Choroid plexus epithelial cell (primary cell): Measurements from ENCODE around the gene PDZK1IP1.

ENCODE experiments used
- DNase-seq: peaks from one replicate; pipeline ENCODE4 v3.0.0-alpha.2; 2010; ENCODE audit warnings: low read depth
- H3K4me3 ChIP-seq: 2 replicates; pipeline ENCODE4 v1.5.1; 2011; ENCODE audit warnings: low read depth, mild to moderate bottlenecking, control low read depth, low read length, moderate library complexity
- TF ChIP-seq, protein P1 (sequence below): conservative IDR thresholded peaks from 2 replicates; pipeline ENCODE4 v1.5.1; 2011; ENCODE audit warnings: low read depth, mild to moderate bottlenecking, control low read depth, inconsistent platforms, low read length, moderate library complexity

The PDZK1IP1 gene

DNA sequence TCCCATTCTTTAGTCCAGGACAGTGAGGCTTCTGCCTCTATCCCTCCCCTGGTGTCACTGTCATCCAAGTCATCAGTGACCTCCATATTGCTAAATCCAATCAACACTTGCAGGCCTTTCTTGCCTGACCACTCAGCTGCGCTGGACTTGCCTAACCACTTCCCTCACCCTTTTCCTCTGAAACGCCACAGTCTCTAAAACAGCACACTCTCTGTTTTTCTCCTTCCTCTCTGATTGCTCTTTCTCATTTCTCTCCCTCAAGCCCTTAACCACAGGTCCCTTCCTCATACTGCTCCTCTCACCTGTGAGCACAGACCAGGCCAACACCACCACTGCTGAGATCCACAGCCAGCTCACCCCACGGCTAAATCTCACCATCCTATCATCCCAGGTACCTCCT is 24.7 kb upstream of the PDZK1IP1 start:
- TF ChIP-seq, protein P1, sequence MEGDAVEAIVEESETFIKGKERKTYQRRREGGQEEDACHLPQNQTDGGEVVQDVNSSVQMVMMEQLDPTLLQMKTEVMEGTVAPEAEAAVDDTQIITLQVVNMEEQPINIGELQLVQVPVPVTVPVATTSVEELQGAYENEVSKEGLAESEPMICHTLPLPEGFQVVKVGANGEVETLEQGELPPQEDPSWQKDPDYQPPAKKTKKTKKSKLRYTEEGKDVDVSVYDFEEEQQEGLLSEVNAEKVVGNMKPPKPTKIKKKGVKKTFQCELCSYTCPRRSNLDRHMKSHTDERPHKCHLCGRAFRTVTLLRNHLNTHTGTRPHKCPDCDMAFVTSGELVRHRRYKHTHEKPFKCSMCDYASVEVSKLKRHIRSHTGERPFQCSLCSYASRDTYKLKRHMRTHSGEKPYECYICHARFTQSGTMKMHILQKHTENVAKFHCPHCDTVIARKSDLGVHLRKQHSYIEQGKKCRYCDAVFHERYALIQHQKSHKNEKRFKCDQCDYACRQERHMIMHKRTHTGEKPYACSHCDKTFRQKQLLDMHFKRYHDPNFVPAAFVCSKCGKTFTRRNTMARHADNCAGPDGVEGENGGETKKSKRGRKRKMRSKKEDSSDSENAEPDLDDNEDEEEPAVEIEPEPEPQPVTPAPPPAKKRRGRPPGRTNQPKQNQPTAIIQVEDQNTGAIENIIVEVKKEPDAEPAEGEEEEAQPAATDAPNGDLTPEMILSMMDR = no peak
- no peak for DNase-seq
- no peak overlapping the region for H3K4me3 ChIP-seq

DNA sequence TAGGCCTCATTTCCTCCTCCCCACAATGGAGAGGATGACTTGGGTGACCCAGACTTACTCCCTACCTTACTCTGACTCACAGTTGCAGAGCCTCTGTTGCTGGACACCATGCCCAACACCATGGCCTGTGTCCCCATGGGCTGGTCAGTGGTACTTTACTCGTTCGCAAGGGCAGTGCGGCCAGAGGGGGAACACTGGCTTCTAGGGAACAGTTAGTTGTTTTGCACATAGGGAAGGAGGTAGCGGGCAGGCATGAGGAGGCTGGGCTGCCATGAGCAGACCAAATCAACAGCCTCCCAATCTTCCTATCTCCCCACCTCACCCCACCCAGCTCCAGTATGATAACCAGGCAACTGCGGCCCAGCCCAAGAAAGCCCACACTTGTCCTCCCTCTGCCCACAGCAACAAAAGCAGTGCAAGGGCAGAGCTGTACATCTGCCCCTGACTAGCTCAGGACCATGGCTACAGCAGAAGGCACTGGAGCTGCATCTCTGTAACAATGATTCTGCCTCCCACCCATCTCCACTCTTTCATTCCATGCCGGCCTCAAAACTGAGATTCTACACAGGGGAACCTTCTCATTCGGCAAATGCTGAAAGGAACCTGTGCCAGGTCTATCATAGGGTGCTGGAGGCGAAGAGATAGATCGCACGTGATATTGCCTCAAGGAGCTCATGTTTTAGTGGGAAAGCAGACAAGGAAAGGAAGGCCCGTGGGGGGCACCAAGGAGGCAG is 23.6 kb upstream of the PDZK1IP1 start:
- no peak for DNase-seq
- TF ChIP-seq, protein P1 = no peak
- no peak overlapping the region for H3K4me3 ChIP-seq

DNA sequence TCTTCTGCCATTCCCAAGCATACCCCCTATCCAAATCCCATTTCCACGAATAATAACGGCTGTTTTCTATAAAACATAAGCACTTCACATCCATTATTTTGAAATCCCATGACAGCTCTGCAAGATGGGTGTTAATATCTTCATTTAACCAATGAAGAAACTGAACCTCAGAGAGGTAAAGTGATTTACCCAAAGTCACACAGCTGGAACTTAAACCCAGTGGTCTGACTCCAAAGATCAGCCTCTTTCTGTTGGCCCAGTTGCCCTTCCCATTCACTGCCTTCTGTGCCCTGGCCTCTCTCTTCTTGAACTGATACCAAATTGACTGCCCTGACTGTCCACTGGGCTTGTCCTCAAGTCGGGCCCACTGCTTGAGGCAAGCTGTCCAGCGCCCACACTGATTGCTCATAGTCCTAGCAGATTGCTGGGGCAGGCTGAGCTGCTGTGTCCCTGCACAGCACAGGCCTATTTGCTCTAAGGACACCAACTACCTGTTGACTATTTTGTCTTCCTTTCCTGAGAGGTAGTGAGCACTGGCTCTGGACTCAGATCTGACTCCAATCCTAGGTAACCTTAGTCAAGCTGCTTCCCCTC is 22.9 kb upstream of the PDZK1IP1 start:
- TF ChIP-seq, protein P1 = no peak
- DNase-seq = no peak
- H3K4me3 ChIP-seq = no peak overlapping the region

DNA sequence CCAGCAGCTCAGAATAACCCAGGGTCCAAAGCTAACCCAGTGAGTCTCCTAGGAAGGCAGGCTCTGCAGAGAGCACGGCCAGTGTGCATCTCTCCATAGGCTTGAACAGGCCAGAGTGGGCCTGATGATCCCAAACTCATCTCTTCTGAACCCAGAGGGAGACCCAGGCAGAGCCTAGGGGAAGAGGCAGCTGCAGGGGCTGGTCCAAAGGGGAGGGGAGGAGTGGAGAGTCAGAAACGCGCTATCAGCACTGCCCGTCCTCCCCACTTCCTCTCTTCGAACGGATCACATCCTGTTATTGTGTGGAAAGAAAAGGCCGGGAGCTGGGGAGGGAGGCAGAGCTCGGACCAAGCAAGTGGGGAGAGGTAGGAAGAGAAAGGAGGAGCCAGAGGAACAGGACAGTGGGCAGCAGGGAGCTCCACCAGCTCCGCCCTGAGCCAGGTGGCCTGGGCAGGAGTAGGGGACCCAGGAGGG is 22.0 kb upstream of the PDZK1IP1 start:
- TF ChIP-seq, protein P1 = no peak
- H3K4me3 ChIP-seq = no peak overlapping the region
- DNase-seq = peak; percentile 14

DNA sequence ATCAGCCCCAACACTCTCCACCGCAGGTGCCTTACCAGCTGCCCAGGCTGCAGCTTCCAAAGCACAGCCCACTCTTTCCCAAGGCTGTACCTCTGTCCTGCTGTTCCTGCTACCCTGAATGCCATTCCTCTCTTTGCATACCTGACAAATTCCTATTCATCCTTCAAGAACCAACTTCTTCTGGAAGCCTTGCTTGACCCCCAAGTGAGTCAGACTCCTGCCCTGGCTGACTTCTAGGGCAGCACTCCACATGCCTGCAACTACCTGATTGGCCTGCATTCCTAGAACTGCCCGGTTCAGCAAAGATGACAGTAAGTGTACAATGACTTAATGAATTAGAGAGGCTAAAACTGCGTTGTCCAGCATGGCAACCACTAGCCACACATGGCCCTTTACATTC is 20.8 kb upstream of the PDZK1IP1 start:
- TF ChIP-seq, protein P1 = no peak
- H3K4me3 ChIP-seq = no peak overlapping the region
- no peak for DNase-seq

DNA sequence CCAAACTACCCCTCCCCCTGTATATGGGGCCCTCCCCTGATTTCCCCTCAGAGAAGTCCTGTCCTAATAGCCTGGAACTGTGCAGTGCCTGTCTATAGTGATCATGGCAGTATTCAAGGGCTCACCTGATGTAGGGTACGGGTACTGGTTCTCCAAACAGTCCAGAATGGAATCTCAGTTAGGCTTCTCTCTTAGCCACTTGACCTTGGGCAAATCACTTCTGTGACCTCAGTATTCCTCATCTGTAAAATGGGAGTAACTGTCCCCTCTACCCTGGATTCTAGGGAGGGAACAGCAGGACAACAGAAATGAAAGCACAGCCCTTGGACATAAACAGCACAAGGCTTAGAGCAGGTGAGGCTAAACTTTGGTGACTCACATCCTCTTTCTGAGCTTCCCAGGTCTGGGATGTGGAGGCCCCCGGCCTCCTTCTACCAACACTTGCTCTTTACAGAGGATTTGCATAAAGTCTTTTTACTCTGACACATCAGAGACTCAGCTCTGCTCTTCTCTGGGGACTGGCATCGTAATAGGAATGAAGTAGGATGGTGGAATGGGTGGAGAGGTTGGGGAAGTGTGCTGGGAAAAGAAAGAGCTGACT is 20.0 kb upstream of the PDZK1IP1 start:
- no peak for DNase-seq
- TF ChIP-seq, protein P1 = no peak
- no peak overlapping the region for H3K4me3 ChIP-seq
